GM19023 (cell line): ENCODE results near the gene CDK8.
A peak's percentile ranks its signal among the peaks of the same experiment; 100 is the strongest.
"Not testable (repeated sequence)": the region's sequence is repeated elsewhere in the genome, so short reads cannot be mapped to it uniquely, and the experiment has no call there.

Source experiments
- ATAC-seq: cut with Tn5 transposase; IDR thresholded peaks from one replicate; pipeline ENCODE4 v1.9.1; 2021; ENCODE audit warnings: mild to moderate bottlenecking, moderate library complexity; ENCODE audit not compliant: unreplicated experiment

The CDK8 gene

GRCh38 chr13:26310003-26310402 lies 56.1 kb downstream of the CDK8 start:
- ATAC-seq, result no peak

DNA sequence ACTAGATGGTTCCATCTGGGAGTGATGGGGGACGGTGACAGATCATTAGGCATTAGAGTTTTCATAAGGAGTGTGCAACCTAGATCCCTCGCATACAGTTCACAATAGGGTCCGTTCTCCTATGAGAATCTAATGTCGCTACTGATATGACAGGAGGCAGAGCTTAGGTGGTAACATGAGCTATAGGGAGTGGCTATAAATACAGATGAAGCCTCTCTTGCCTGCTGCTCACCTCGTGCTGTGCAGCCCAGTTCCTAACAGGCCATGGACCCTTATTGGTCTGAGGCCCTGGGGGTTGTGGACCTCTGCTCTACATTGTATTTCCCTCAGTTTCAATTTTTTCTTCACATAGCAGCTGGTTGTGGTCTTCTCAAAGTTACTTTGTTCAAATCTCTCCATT lies 56.5 kb downstream of the CDK8 start:
- ATAC-seq, result no peak

DNA sequence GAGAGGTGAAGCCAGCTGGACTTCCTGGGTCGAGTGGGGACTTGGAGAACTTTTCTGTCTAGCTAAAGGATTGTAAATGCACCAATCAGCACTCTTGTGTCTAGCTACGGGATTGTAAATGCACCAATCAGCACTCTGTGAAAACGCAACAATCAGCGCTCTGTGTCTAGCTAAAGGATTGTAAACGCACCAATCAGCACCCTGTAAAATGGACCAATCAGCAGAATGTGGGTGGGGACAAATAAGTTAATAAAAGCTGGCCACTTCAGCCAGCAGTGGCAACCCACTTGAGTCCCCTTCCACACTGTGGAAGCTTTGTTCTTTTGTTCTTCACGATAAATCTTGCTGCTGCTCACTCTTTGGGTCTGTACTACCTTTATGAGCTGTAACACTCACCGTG lies 58.1 kb downstream of the CDK8 start:
- not testable (repeated sequence) for ATAC-seq

DNA sequence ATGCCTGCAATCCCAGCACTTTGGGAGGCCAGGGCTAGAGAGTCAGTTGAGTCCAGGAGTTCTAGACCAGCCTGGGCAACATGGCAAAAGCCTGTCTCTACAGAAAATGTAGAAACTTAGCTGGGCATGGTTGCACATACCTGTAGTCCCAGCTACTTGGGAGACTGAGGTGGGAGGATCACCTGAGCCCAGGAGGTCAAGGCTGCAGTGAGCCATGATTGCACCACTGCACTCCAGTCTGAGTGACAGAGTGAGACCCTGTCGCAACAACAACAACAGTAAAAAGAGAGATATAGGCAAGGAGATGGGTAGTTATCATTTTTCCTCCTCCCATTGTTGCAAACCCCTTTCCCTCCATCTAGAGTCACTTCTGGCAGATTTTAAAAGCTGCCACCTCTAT lies 62.2 kb downstream of the CDK8 start:
- ATAC-seq, result not testable (repeated sequence)

GRCh38 chr13:26320766-26321165 lies 66.8 kb downstream of the CDK8 start:
- ATAC-seq, result no peak

GRCh38 chr13:26323127-26323526 lies 69.2 kb downstream of the CDK8 start:
- no peak for ATAC-seq

GRCh38 chr13:26323764-26324163 lies 69.8 kb downstream of the CDK8 start:
- ATAC-seq, result no peak

DNA sequence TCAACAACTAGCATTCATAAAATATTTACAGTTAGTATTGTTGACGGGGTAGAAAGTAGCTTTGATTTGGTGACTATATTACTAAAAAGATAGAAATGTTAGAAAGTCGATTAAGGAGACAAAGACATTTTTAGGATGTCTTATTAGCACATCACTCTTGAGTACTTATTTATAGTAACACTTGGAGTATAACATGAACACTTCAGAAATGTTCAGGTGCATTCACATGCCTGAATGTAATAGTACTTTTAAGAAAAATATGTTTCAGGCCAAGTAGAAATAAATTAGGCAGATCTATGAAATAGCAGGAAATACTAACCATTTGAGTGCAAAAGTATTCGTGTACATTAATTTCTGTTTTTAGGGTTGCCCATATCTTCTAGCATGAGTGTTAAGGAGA lies 70.4 kb downstream of the CDK8 start:
- no peak for ATAC-seq

- no peak for ATAC-seq
Measured at GRCh38 chr13:26324867-26325266, 70.9 kb downstream of the CDK8 start.

DNA sequence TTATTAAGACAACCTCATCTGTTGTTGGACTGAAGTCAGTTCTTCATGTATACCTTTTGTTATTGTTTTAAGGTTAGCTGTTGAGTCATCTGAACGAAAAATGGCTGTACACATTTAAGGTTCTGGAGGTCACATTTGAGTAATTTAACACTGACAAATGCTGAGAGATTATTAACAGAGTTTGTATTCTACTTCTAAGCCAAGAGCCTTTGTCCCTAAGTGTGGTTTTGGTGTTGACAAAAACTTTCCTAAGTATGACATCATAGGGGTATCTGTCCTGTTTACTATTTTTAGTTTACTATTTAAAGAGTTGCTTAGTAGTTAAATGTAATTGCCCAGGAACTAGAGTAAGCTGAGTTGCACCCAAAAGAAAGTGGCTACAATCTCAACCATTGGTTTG lies 71.9 kb downstream of the CDK8 start:
- ATAC-seq, result peak; percentile 72

DNA sequence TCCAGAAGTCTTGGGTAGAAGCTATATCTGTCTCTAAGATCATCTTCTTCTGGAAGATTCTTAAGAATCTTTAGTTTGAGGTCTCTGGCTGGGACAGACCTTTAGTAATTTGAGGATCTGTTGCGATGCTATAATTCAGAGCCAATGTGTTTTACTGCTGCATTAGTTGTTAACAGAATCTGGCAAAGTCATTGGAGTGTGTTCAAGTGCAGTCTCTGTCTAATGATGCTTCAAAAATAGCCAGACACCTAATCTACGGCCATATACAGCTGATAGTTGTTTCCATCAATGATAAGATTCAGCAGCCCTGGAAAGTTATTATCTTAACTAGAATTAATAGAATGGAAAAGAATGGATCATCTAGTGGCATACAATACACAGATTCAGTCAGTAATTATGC lies 72.6 kb downstream of the CDK8 start:
- no peak for ATAC-seq

DNA sequence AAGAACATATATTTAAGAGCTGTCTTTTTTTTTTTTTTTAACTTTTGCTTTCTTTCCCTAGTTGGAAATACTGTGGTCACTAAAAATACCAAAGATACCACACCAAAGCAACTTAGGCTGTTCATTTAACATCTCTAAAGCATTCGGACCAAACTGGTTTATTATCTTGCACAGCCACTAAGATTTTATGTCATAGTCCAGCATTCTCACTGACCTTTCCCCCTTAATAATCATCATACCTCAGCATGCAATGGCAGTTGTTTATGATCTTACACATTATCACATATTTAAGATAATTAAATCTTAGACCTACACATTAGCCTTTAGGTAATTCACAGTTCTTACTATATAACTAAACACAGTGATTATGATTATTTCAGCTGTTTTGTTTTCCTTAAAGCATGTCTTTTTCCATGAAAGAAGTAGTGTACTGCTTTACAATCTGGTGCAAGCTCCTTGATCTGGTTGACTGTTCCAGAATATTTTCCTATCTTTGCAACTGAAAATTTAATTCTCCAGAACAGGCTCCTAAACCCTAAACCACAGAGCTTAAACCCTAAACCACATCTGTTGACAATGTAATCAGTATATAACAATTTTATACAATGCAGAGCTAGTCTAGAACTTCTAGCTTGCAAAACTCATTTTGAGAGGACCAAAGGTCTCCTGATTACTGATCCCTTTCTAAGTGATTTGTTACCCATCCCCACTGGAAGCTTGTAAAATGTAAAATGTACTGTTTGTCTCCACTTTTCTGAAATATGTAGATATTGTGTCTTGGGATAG lies 74.2 kb downstream of the CDK8 start:
- ATAC-seq, result no peak

DNA sequence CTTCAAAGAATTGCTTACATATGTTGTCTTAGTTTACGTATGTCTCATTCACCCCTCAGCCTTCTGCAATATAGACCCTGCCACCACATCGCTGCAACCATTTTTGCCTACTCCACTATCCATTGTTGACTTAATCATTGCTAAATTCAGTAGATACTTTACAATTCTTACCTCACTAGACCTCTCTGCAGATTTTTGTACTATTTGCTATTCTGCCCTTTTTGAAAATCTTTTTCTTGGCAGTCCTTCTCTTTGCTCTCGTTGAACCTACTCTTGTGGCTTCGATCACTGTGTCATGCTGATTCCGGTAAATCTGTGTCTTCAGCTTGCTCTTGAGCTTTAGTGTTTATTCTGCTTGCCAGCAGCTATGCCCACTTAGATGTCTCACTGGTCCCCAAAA lies 81.2 kb downstream of the CDK8 start:
- no peak for ATAC-seq

DNA sequence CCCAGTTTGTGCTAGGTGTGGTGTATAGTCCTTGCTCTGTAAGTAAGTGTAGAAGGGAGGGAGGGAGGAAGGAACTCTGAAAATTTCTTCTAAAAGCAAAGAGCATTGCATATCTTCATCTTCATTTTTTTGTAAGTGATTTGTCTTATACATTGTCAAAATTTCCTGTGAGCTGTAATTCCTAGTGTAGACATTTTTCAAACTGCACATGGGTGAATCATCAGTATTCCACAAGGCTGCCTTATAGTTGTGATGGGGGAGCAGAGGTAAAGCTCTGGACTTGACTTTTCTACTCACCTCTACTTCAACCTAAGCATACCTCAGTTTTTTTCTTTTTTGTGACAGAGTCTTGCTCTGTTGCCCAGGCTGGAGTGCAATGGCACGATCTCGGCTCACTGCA lies 86.9 kb downstream of the CDK8 start:
- ATAC-seq, result no peak

- no peak for ATAC-seq
Measured at GRCh38 chr13:26342898-26343297, 89.0 kb downstream of the CDK8 start.

DNA sequence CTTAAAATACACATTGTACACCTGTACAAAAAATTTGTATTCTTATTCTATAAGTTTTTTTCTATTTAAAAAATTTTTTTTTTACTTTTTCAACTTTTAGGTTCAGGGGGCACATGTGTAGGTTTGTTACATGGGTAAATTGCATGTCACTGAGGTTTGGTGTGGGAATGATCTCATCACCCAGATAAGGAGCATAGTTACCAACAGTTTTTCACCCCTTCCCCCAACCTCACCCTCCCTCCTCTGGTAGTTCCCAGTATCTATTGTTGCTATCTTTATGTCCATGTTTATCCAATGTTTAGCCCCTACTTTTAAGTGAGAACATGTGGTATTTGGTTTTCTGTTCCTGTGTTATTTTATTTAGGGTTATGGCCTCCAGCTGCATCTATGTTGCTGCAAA lies 89.9 kb downstream of the CDK8 start:
- ATAC-seq, result no peak

- ATAC-seq, result no peak
Measured at GRCh38 chr13:26344980-26345379, 91.1 kb downstream of the CDK8 start.

GRCh38 chr13:26348966-26349365 lies 95.0 kb downstream of the CDK8 start:
- no peak for ATAC-seq

- no peak for ATAC-seq
Measured at GRCh38 chr13:26362261-26362660, 108.3 kb downstream of the CDK8 start.

GRCh38 chr13:26370553-26370952 lies 116.6 kb downstream of the CDK8 start:
- ATAC-seq, result no peak

DNA sequence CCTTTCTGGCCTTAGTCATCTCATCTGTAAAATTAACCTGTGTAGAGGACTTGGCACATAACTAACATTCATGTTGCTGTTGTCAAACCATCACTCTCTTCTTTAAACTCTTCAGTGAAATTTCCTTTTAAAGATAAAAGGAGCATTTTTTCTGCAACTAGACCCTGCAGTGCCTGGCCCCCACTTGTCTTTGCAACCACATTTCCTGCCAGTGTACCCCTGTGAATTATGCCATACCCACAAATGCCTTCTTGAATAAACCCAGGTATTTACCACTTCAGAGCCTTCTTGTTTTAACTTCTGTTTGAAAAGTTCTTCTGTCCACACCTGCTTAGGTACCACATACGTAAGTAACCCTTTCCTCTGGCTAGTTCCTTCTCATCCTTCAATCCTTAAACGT lies 118.8 kb downstream of the CDK8 start:
- no peak for ATAC-seq

- no peak for ATAC-seq
Measured at GRCh38 chr13:26376430-26376829, 122.5 kb downstream of the CDK8 start.

- ATAC-seq, result no peak
Measured at GRCh38 chr13:26377038-26377437, 123.1 kb downstream of the CDK8 start.
